Lower leg skin (tissue), 4 donors: ENCODE data around the gene FSD1. TPM values are rescaled to one million over a fixed set of nuclear protein-coding genes. Genes with fewer than 3 reads are reported as not detected.

Experiments used
- DNase-seq, 2 donors: peaks; one replicate each; pipeline ENCODE4 v3.0.0-alpha.2; 2019; ENCODE audit warnings: low spot score in 2 of 2
- H3K4me3 ChIP-seq: fragments of 200-600 bp; sonication (generic); 2 replicates; pipeline ENCODE4 v1.5.1; 2017; ENCODE audit warnings: mild to moderate bottlenecking, low read depth; ENCODE audit not compliant: poor library complexity, severe bottlenecking
- CTCF ChIP-seq, 3 donors: fragments of 450-650 bp; IDR thresholded peaks; one replicate each; pipeline ENCODE4 v1.5.1; 2016; ENCODE audit warnings: antibody characterized with exemption in 3 of 3, mild to moderate bottlenecking in 3 of 3, moderate library complexity in 2 of 3
- POLR2A ChIP-seq, 2 donors: fragments of 450-650 bp; IDR thresholded peaks; one replicate each; pipeline ENCODE4 v1.6.1; 2016 to 2017; ENCODE audit warnings: antibody characterized with exemption in 2 of 2, mild to moderate bottlenecking in 1 of 2, moderate library complexity in 1 of 2
- WGBS, 2 donors: methylation state at CpG; one replicate each; pipeline ENCODE4 v1.1.5; 2018; 5-methylcytosine and 5-hydroxymethylcytosine counted together
- intact Hi-C: fragments of 100-400 bp; cut with DNase I; formaldehyde crosslinking; loops from one replicate; pipeline ENCODE4 v1.15.0; 2023; ENCODE audit warnings: low total_unique reads
- total RNA-seq, 4 donors: library from RNA; depleted of rRNA; stranded (reverse); fragments of >200 nt; gene quantifications; one replicate each; pipeline ENCODE4 v1.1.0, GENCODE V29; 2016

FSD1 gene
- total RNA-seq, 4 donors from 2014 or later: 0.16 to 0.64 TPM; not detected in 2

DNA sequence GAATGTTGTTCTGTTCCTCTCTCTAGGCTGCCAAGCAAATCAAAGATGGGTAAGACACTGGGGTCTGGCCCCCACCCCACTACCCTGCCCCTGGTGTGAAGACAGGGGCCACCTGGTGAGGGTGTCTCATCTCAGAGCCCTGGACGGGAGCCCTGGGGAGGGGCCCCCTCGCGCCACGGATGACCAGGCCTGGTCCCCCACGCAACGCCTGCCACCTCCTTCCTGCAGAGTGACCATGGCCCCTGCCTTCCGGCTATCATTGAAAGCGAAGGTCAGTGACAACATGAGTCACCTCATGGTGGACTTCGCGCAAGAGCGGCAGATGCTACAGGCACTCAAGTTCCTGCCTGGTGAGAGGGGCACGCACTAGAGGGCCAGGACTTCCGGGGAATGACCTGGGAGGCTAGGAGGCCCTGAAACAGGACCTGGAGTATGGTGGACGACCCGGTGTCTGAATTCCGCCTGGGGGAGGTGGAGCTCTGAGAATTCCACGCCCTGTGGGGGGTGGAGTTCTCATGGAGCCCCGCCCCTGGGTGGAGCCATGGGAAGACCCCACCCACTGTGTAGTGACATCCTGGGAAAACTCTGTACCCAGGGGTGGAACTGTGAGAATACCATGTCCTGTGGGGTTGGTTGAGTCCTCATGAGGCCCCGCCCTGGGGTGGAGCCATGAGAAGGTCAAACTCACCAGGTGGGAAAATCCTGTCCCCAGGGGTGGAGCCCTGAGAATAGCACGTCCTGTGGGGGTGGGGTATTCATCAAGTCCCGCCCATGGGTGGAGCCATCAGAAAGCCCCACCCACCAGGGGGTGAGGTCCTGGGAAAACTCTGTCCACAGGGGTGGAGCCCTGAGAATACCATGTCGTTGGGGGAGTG is 6.1 kb downstream of the FSD1 start:
- no peak for DNase-seq
- intact Hi-C loops: no loop called here
- TF ChIP-seq CTCF (IDR thresholded peaks at IDR 0.05) (no peak), POLR2A (IDR thresholded peaks at IDR 0.05) (no peak)
- no peak overlapping the region for H3K4me3 ChIP-seq
- 90% methylated on average over 22 of the region's 22 CpGs for WGBS, 2 donors

DNA sequence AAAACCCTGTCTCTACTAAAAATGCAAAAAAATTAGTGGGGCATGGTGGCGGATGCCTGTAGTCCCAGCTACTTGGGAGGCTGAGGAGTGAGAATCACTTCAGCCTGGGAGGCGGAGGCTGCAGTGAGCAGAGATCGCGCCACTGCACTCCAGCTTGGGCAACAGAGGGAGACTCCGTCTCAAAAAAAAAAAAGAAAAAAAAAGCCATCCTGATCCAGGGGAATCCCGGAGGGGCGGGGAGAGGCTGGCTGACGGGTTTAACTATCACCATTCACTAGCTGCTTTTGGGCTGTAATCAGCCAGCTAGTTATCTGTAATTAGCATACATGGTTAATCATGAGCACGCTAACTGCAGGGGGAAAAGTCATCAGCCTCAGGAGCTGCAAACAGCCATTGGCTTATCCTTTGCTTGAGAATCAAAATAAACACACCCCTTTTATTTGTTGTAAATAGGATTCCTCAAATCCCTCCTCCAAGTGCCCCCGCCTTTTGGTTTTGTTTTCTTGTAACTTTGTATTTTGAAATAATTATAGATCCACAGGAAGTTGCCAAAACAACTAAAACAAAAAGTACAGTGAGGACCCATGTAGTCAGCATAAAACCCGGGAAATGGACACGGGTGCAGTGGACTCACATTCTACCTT is 9.6 kb downstream of the FSD1 start:
- intact Hi-C loops: no loop called here
- no peak for DNase-seq
- 23 to 27% methylated on average over 12 of the region's 12 CpGs for WGBS, 2 donors
- H3K4me3 ChIP-seq: no peak overlapping the region
- TF ChIP-seq POLR2A (IDR thresholded peaks at IDR 0.05): no peak
- no peak for TF ChIP-seq CTCF (IDR thresholded peaks at IDR 0.05)

DNA sequence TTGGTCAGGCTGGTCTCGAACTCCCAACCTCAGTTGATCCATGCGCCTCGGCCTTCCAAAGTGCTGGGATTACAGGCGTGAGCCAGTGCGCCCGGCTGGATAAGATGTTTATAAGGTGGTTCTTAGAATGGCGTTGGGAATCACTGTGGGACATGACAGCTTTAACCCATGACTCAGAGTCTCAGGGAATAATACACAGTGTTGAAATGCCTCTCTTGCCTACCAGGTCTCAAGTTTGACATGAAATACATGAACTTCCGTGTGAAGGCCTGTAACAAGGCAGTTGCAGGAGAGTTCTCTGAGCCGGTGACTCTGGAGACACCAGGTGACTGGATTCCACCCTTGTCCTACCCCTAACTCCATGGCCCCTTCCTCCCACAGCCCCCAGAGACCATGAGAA is 12.6 kb downstream of the FSD1 start:
- intact Hi-C loops: no loop called here
- WGBS, 2 donors: 84 to 91% methylated on average over 9 of the region's 9 CpGs

GRCh38 chr19:4318460-4318859 is 14.1 kb downstream of the FSD1 start:
- no peak overlapping the region for H3K4me3 ChIP-seq
- TF ChIP-seq POLR2A (IDR thresholded peaks at IDR 0.05) (no peak), CTCF (IDR thresholded peaks at IDR 0.05) (no peak)
- no peak for DNase-seq
- 83 to 93% methylated on average over 7 of the region's 7 CpGs for WGBS, 2 donors
- intact Hi-C loops: no loop called here

More for the DNA sequence above, 12.6 kb downstream of the FSD1 start:
- no peak for DNase-seq
- TF ChIP-seq CTCF (IDR thresholded peaks at IDR 0.05) (no peak), POLR2A (IDR thresholded peaks at IDR 0.05) (no peak)
- no peak overlapping the region for H3K4me3 ChIP-seq

DNA sequence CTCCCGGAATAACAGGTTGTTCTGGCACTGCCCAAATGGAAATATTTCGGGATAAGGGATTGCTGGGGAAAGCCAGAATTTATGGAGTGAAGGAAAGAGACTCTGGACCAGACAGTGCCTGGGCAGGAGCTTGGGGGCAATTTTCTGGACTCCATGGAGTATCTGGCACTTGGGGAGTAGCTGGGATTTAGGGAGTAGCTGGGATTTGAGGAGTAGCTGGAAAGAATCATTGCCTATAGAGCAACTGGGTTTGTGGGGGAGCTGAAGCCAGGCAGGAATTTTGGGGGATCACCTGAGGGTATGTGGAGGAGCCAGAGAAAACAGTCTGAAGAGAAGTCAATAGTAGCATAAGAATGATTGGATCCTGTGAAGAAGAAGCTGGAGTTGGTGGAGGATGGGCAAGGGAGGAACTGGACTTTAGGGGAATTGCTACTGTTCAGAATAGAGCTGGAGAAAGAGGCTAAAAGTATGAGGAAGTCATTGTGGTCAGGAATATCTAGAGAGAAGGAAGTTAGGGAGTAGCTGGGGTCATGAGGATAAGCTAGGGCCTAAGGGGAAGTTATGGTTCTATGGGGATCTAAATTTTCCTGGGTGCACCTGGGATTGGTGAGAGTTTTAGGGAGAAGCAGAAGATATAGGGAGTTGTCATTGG is 14.8 kb downstream of the FSD1 start:
- no peak overlapping the region for H3K4me3 ChIP-seq
- 87 to 88% methylated on average over 2 of the region's 2 CpGs for WGBS, 2 donors
- DNase-seq: no peak
- intact Hi-C loops: no loop called here
- TF ChIP-seq POLR2A (IDR thresholded peaks at IDR 0.05) (no peak), CTCF (IDR thresholded peaks at IDR 0.05) (no peak)
